ENCODE results near the gene CTNNA3.

The CTNNA3 gene

GRCh38 chr10:67492317-67493019 lies 203.5 kb downstream of the CTNNA3 start:
- DNase-seq, result peak in 1 of 3 experiments; percentile 15

DNA sequence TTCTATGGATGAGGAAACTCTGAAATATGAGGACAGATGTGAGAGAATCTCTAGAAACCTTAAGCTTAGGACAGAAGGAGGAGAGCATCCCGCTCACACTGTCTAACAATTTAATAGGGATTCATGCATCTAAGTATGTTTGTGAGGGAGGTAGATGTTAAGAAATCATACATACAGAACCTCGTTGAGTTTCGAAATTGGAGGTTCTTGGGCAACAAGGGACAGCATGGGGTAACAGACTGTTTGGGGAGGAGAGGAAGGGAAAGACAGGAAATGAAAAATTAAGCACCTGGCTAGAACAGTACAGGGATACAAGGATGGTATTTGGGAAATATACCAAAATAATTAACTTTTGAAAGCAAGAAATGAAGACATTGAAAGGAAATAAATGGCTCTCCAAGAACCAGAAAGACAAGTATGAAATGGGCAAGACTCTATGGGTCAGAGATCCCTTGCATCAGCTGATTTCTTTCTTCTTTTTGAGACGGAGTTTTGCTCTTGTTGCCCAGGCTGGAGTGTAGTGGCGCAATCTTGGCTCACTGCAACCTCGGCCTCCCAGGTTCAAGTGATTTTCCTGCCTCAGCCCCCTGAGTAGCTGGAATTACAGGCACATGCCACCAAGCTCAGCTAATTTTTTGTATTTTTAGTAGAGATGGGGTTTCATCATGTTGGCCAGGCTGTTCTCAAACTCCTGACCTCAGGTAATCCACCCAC lies 207.9 kb downstream of the CTNNA3 start:
- DNase-seq, result no peak

- no peak for DNase-seq
Measured at GRCh38 chr10:67487199-67487598, 208.8 kb downstream of the CTNNA3 start.

GRCh38 chr10:67477868-67478267 lies 218.1 kb downstream of the CTNNA3 start:
- no peak for DNase-seq

DNA sequence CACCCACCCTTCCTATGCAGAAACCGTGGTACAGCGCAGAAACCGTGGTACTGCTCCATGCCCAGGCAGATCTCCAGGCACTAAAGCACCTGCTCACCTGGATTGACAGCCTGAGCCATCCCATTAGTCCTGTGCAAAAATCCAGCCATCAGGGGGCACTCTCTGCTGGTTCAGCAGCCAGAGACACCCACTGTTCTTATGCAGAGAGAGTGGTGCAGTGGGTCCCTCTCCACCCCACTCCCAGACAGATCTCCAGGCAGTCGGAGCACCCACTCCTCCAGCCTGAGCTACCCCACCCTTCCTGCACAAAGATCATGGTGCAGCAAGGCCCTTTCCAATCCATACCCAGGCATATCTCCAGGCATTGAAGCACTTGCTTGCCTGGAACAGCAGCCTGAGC lies 219.8 kb downstream of the CTNNA3 start:
- no peak for DNase-seq

DNA sequence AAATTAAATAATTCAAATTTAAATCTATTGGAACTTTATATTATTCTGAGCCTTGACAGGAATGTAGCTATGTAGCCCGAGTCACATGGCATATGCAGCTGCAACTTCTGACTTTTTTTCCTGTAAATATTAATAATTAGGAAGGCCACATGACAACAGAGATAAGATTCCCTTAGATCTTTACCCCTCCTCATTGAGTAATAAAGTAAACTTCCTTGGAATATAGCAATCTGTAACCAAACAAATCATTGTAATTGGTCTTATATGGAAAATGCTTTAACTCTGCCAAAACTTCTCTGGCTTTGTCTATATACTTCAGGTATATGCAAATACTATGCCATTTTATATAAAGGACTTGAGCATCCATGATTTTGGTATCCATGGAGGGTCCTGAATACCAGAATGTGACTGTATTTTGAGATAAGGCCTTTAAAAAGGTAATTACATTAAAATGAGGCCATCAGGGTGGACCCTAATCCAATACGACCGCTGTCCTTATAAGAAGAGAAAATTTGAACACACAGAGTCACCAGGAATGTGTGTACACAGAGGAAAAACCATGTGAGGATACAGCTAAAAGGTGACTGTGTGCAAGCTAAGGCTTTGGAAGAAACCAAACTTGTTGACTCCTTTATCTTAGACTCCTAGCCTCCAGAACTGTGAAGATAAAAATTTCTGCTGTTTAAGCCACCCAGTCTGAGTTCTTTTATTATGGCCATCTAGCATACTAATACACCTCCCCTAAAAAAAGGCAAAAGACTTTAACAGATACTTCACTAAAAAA lies 222.0 kb downstream of the CTNNA3 start:
- DNase-seq, result no peak

- no peak for DNase-seq
Measured at GRCh38 chr10:67471022-67471421, 225.0 kb downstream of the CTNNA3 start.

DNA sequence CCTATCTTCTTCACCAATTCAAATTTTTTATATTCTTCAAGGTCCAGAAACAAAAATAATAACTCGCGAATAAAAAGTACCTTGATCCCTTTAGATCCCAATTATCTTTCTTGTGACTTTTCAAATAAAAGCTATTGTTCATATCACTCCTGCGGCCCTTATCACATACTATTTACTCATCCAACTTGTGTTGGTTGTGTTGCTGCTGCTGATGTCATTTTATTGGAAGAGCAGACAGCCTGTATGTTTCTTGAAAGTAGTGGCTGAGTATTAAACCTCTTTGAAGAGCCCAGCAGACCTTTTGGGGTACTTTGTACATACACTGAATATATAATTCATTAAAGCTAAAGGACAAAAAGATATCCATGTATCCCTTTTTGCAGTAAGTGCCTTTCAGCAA lies 231.7 kb downstream of the CTNNA3 start:
- no peak for DNase-seq

GRCh38 chr10:67452892-67453291 lies 243.1 kb downstream of the CTNNA3 start:
- DNase-seq, result no peak

DNA sequence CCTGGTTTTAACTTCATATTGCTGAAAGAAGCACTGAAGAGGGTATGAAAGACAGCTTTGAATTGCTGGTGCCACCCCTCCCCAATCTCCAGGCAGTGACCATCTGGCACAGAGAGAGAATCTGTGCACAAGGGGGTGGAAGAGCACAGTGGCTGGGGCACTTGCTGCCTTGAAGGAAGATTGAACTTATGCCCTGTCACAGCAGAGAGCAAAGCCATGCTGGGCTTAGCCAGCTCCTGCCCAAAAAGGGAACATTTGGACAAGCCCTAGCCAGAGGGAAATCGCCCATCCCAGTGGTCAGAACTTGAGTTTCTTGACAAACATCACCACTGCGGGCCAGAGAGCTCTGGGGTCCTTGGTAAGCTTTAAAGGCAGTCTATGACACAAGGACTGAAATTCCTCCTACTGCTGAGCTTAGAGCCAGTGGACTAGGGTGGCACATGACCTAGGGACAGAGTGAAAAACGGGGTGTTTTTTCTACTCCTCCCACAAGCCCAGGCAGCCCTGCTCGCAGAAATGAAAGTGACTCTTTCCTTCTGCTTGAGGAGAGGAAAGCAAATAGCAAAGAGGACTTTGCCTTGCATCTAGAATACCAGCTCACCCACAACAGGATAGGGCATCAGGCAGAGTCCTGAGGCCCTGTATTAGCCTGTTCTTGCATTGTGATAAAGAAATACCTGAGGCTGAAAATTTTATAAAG lies 257.2 kb downstream of the CTNNA3 start:
- DNase-seq, result no peak

GRCh38 chr10:67433276-67433675 lies 262.7 kb downstream of the CTNNA3 start:
- no peak for DNase-seq

GRCh38 chr10:67402620-67403019 lies 293.4 kb downstream of the CTNNA3 start:
- DNase-seq, result no peak

DNA sequence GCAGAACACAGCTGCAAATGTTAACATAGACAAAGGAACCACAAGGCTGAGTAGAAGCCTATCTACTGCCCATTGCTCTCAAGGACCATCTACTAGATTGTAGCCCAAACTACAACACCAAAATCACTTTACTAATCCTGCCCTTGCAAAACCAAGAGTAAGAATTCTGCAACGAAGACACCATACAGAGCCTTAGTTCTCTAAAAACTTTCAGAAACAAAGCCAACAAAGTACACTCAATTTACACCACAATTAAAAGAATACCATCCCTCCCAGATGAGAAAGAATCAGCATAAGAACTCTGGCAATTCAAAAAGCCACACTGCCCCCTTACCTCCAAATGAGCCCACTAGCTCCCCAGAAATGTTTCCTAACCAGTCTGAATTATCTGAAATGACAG lies 294.3 kb downstream of the CTNNA3 start:
- no peak for DNase-seq

- peak in 2 of 3 experiments; percentile 1 to 23 for DNase-seq
Measured at GRCh38 chr10:67386841-67387533, 309.0 kb downstream of the CTNNA3 start.

- no peak for DNase-seq
Measured at GRCh38 chr10:67386260-67386659, 309.7 kb downstream of the CTNNA3 start.

GRCh38 chr10:67385566-67385965 lies 310.4 kb downstream of the CTNNA3 start:
- no peak for DNase-seq

DNA sequence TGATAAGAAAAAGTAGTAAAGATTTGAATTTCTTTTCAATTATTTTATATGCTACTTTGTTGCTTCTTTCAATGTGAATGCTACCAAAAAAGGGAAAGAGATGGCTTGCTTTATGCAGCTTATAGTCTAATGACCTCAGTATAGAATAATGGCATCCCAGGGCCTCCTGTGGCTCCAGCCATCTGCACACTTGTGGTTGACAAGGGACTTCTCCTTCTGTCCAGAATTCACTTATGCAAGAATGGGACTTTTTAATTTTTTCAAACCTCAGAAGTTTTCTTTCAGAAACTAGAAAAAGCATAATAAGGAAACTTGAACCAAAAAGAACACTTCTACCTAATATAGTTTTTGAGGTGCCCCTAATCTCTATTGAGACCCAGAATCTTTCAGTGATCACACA lies 310.9 kb downstream of the CTNNA3 start:
- DNase-seq, result no peak

DNA sequence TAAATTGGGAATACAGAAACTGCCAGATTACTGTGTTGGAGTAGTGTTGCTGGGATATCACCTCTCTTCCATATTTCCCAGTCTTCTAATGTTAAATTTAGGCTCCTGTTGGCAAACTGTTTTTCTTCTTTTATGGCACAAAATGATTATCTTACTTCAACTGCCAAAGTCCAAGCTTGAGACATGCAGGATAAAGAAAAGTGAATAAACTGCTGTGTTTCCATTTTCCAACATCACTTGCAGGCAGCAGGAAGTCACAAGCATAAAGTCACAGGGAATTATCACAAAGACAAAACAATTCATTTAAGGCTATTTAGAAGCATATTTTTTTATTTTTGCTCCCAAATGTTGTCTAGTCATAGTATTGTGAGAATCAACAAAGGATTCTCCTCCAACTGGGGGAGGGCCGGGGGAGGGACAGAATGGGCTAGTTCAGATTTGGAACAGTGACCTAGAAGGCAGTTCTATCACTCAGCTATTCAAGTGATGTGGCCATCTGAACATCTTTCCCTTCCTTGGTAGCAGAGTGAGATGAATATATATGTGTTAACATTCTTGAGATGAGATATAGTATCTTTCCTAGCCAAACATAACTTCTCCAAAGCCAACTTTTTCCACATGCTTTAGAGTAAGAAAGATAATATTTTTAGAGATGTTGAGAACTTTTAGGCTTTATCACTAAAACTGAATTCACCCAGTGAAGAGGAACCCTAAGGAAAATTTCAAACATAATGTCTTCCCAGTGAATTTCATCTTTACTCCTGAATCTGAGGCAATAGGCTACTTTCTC lies 364.7 kb downstream of the CTNNA3 start:
- no peak for DNase-seq

DNA sequence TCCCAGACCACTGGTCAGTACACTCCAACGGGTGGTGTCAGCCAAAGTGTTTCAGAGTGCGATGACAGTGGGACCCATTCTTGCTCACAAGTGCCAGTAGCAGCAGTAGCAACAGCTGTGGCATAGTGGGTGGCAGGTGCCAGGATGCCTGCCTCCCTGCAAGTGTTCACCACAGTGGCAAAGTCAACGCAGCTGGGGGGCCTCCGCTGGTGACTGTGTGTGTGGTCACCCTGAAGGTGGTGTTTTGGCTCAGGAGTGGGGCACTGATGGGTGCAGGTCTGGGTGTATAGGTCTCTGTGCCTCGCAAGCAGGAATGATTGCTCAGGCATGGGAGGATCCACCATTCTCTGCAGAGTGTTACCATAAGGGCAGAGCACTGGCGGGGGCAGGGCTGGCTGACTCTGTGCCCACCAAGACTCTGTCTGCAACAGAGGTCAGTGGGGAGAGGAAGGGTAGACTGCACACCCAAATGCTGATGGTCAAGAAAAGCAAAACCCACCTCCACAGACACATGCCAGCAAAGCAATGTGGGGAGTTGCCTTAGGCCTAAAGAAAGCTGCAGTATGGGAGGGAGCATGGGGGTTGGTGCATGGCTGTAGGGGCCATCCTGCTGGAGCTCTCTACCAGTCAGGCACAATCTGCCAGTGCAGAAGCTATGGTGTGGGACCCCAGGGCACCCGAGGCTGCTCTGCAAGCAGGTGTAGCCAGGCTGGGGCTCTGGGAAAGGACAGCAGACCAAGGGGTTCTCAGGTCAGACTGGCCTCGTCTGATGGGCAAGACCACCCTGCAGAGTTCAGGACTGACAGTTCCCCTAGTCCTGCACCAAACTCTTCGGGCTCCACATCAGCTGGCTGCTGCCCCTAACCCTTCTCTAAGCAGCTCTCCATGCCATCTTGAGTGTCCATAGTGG lies 368.1 kb downstream of the CTNNA3 start:
- DNase-seq, result no peak

GRCh38 chr10:67319976-67320375 lies 376.0 kb downstream of the CTNNA3 start:
- no peak for DNase-seq

- no peak for DNase-seq
Measured at GRCh38 chr10:67308912-67309311, 387.1 kb downstream of the CTNNA3 start.

Data from NCI-H1417 (cell line).